Suppressor macrophage treated with lipopolysaccharide for 1 hour (primary cell): ENCODE results near the gene PTGER3.
A peak's percentile ranks its signal among the peaks of the same experiment; 100 is the strongest.

Experiments
- DNase-seq, 3 donors: peaks; one replicate each; pipeline ENCODE4 v3.0.0-alpha.2; 2020 to 2022

PTGER3 gene

DNA sequence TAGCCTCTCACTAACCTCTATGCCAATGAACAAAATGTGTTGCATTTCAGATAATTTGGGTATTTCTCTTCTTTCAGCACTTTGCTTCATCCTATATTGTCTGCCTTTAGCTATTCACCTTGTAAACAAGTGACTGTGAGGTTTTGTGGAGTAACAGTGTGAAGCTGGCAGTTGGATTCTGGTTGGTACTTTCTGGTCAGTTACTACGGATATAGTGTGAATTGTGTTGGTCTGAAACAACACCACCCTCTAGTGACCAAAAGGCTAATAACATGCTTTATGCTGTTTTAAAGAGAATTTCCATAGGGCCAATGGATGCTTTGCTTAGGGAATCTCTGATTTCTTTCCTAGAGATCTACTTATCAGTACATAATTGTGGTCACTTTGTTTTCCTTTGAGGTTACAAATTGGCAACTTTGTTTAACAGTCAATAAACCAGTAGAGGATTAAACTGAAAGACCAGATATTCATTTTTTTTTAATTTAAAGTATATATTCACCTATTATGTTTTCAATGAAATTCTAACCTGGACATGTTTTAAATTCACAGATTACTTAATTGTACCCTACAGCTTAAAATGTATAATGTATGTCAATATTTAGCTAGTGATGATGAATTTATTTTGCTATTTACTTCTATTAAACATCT, 2.5 kb upstream of the PTGER3 start:
- DNase-seq, result peak; percentile 79 to 85 (median 79)

- DNase-seq, result peak; percentile 26 to 49 (median 36)
These were observed 553 bp downstream of the PTGER3 start for GRCh38 chr1:71046891-71047634.

- DNase-seq, result no peak
These were observed 2.1 kb downstream of the PTGER3 start for GRCh38 chr1:71045463-71046028.

DNA sequence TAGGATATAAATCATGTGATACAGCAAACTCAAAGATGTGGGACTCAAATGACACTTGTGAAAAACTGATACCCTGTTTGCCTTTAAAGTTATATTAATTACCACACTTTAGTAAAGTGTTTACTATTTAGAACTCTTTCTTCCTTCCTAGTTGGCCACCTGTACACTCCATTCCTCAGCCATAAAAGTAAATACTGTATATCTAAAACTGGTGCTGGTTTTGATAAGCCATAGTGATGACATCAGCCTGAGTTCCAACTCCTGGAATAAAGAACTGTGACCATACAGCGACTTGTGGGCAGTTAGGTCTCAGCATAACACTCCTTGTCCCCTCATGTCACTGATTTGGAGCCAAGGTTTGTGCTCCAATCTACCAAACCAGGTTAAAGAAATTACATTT, 2.8 kb downstream of the PTGER3 start:
- DNase-seq, result no peak

DNA sequence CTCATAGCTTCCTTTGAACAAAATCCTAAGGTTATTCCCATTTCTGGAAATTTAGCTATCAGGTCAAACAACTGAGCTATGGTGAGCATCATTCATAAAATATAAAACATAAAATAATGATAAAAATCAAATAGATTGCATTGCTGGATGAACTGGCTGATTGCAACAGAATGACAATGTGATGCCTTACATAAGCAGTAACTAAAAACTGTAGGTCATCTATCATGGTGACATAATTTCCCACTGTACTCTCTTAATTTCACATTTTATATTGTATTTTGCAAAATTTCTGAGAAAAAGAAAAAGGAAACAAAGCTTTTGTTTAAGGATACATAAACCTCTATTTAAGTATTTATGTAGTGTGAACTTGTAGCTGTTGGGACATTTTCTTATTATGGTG, 4.6 kb downstream of the PTGER3 start:
- DNase-seq, result no peak

- no peak for DNase-seq
These were observed 5.8 kb downstream of the PTGER3 start for GRCh38 chr1:71041806-71042205.

GRCh38 chr1:71039661-71040262, 7.9 kb downstream of the PTGER3 start:
- DNase-seq, result no peak

GRCh38 chr1:71038942-71039341, 8.7 kb downstream of the PTGER3 start:
- no peak for DNase-seq

DNA sequence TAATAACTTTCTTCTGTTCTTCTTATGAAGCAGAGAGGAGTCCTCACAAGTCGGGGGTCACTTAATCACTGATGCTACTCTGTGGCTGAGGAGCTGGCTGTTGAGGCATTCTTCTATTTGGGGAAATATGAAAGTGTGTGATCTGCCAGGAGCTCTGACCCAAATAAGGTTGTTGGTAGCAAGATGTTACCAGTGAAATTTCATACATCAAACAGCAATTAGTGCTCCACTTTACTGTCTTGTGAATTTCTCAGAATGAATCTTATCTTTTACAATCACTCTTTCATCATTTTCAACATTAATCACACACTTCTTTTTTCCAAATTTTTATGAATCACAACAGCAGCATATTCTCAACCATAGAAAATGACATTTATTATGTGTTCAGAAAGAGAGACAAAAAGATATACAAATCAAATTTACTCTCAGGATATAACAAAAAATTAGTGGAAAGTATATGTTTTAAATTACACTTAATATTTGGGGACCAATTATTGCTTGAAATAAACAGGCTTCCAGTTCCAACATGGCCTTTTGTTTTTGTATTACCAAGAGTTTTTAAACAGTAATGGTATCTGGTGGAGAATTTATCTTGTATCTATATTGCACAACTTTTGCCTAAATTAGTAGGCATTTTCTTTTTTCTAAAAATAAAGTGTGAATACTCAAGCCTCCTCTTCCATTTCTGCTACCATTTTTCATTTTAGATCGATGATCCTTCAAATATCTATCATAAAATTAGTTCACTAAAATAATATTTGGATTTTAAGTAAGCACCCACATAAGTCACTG, 9.6 kb downstream of the PTGER3 start:
- DNase-seq, result no peak

- DNase-seq, result peak in 1 of 3 donors; percentile 14
These were observed 10.6 kb downstream of the PTGER3 start for GRCh38 chr1:71037066-71037465.

- DNase-seq, result peak in 1 of 3 donors; percentile 10
These were observed 14.5 kb downstream of the PTGER3 start for GRCh38 chr1:71033136-71033535.

DNA sequence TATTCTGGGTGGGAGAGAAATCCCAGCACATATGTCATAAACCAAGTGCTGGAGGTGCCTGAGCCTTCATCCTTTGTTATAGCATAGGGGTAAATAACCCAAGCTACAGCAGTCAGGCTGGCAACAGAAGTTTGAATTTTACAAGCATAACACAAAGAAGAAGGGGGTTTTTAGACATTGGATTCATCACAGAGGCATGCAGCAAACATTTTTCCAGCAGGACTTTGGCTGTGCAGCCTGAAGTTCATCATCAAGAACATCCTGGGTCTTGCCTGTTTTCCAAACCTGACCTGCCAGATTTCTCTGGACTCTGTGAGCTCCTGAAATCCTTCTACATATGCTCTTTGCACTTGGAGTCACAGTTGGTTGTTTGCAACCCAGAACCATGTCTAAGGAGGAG, 16.2 kb downstream of the PTGER3 start:
- DNase-seq, result no peak

- no peak for DNase-seq
These were observed 17.6 kb downstream of the PTGER3 start for GRCh38 chr1:71030026-71030425.

DNA sequence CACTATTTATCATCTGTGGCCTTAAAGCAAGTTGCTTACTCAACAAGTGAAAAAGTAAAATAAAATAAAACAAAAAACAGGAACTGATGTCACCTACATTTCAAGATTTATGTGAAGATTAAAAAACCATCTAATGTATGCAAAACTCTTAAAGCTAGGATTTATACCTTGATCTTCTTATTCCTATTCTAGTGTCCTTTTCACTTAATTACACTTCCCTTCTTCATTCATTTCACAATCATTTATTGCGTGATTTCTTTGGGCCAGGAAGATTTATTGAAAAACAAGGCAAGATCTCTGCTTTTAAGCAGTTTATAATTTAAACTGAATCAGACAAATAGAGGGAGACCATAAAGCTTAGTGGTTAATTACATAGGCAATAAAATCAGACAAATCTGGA, 18.6 kb downstream of the PTGER3 start:
- DNase-seq, result no peak

GRCh38 chr1:71027991-71028390, 19.6 kb downstream of the PTGER3 start:
- no peak for DNase-seq

DNA sequence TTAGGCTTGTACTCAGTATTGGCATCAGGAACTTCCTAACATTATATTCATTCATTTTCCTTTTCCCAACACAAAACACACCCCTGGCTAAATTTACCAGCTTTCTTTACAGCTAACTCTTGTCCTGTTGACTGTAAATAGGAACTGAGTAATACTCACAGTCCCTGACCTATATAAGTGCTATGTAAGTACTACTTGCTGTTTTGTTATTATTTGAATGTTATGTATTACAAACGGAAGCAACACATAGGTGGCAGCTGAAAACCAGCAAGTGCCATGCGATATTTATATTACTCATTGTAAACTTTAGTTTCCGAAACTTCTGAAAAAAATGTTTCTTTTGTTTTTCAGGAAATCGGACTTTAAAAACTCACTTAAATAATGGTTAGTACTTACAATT, 21.5 kb downstream of the PTGER3 start:
- DNase-seq, result no peak

DNA sequence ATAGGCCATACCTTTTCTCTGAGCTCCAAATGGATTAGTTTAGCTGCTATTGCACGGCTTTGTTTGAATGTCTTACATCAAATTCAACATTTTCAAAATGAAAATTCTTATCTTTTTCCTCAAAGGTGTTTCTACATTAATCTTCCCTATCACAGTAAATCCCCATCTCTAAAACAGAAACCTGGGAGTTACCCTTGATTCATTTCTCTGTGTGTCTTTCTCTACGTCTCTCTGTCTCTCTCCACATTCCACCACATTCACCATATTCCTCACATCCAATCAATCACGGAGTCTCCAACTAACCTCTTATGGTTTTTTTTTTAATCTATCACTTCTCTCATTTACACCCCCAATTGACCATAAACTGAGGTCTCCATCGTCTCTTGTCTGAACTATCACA, 24.1 kb downstream of the PTGER3 start:
- no peak for DNase-seq

DNA sequence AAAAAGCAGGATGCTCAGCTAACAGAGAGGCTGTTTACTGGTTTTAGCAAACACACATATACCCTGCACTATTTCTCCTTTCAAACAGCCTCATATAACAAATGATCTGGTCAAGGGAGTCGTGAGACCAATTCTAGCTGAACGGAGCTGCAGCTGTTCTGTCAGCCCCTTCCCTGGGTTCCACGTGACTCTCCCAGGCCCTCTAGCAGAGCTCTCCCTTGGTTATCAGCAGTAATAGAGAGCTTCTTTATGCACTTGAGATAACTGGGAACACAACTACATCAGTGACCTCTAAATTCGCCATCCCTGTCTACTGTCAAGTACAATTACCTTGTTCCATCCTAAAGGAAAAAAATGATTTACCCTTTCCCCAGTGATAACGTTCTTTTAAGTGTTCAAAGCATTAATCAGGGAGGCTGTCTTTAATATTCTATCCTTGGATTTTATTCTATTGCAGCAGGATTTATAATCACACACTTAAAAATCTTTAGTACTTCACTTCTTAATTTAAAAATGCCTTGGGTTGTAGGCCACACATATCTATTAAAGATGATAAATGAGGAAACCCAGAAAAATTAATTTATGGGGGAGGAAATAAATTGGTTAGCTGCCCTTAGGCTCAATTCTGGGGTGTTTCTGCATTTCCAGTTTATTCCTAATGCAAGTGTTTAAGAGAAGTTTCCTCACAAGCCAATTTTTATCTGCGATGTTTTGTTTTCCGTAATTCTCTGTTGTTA, 28.2 kb downstream of the PTGER3 start:
- DNase-seq, result no peak

DNA sequence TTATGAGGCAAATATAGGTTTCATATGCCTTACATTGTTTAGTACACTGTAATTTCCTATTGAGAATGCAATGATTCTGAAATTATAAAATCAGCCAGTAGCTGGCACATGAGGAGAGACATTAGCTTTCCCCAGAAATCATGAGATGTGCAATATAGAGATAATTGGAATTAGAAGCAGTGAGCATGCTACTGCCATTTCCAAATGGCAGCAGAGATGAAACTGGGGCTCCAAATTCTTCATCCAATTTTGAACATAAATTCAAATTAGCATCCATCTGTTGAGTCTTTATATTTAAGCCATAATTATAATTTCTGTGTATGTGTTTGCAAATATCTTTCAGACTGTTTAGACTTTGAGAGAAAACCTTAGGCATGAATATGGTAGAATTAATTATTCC, 28.8 kb downstream of the PTGER3 start:
- DNase-seq, result no peak

DNA sequence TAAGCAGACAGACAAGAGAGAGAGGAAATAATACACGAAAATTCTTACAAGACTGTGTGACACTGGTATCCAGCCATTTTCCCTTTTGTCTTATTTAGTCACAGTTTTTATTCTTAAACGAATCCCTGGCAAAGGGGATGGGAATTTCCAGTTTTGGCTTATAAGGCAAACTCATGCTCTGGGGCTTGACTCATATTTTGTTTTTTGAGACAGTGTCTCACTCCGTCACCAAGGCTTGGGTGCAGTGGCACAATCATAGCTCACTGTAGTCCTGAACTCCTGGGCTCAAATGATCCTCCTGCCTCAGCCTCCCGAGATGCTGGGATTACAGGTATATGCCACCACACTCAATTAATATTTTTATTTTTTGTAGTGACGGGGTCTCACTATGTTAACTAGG, 31.9 kb downstream of the PTGER3 start:
- peak; percentile 18 to 51 (median 27) for DNase-seq

DNA sequence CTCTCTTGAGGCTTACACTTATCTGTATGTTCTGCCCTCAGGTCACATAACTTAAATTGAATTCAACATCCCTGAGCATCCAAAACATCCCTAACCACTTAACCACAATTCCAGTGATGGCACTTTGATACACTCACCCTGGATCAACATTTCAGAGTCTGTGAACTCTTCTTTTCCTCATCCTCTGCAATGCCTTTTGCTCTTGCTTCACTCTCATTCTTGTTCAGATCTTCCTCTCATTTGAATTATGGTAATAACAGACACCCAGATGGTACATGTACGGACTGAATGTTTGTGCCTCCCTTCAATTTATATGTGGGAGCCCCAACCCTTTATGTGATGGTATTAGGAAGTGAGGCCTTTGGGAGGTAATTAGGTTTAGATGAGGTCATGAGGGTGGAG, 33.4 kb downstream of the PTGER3 start:
- DNase-seq, result no peak

- no peak for DNase-seq
These were observed 44.7 kb downstream of the PTGER3 start for GRCh38 chr1:71002709-71003475.
